Aorta (tissue), 5 donors: ENCODE data around the gene LRRC4C. TPM values are rescaled to one million over a fixed set of nuclear protein-coding genes. Genes with fewer than 3 reads are reported as not detected.

ENCODE experiments used
- ATAC-seq: fragments of 200-7000 bp; cut with Tn5 transposase; one replicate; pipeline ENCODE4 v1.9.1; 2022; ENCODE audit warnings: moderate library complexity; ENCODE audit not compliant: low FRiP score
- DNase-seq, 2 donors: peaks; one replicate each; pipeline ENCODE4 v3.0.0-alpha.2; 2020
- H3K27ac ChIP-seq, 2 donors: one replicate each; pipeline ENCODE4 v1.5.1; 2013; ENCODE audit warnings: low read length in 2 of 2, mild to moderate bottlenecking in 2 of 2, moderate library complexity in 2 of 2, control low read depth in 1 of 2, inconsistent platforms in 1 of 2, low read depth in 1 of 2
- H3K27me3 ChIP-seq, 2 donors: one replicate each; pipeline ENCODE4 v1.6.1; 2013; ENCODE audit warnings: control low read depth in 1 of 2, low read length in 1 of 2, mild to moderate bottlenecking in 1 of 2, moderate library complexity in 1 of 2; ENCODE audit not compliant: insufficient read depth in 2 of 2, control insufficient read depth in 1 of 2
- H3K36me3 ChIP-seq, 2 donors: one replicate each; pipeline ENCODE4 v1.6.1; 2013; ENCODE audit warnings: control low read depth in 1 of 2, low read length in 1 of 2, mild to moderate bottlenecking in 1 of 2; ENCODE audit not compliant: insufficient read depth in 2 of 2, control insufficient read depth in 1 of 2
- H3K4me1 ChIP-seq, 2 donors: one replicate each; pipeline ENCODE4 v1.6.1; 2013; ENCODE audit warnings: low read length in 2 of 2, control low read depth in 1 of 2, mild to moderate bottlenecking in 1 of 2, moderate library complexity in 1 of 2; ENCODE audit not compliant: insufficient read depth in 2 of 2, control insufficient read depth in 1 of 2
- H3K4me3 ChIP-seq, 2 donors: one replicate each; pipeline ENCODE4 v1.5.1; 2013; ENCODE audit warnings: low read length in 2 of 2, control low read depth in 1 of 2, mild to moderate bottlenecking in 1 of 2
- H3K9me3 ChIP-seq: one replicate; pipeline ENCODE4 v1.6.1; 2013; ENCODE audit warnings: mild to moderate bottlenecking, low read length; ENCODE audit not compliant: control insufficient read depth
- WGBS, 2 donors: extraction: QIAGEN DNeasy Blood & Tissue Kit; methylation state at CpG; one replicate each; pipeline ENCODE4 v1.1.7; 2013; 5-methylcytosine and 5-hydroxymethylcytosine counted together
- intact Hi-C, 2 donors: fragments of 100-400 bp; cut with DNase I; formaldehyde crosslinking; loops; one replicate each; pipeline versions ENCODE4 v1.14.2 to v1.15.0; 2022
- polyA plus RNA-seq, 2 donors: library from polyadenylated mRNA; stranded (reverse); fragments of 200-250 nt; gene quantifications; one replicate each; pipeline ENCODE4 v1.2.3, GENCODE V29; 2013
- total RNA-seq, 2 donors: library from RNA; stranded (reverse); fragmentation: NEBNext Ultra II Directional; extraction: Animal tissue kit (Norgen Biotek cat#: 25700); gene quantifications; one replicate each; pipeline ENCODE4 v1.2.1, GENCODE V29; 2021
- donor health status: healthy with polysubstance abuse.
- donor health status: Bipolar disorder and iron deficiency.
- donor health status: DM: no; HTN: no; CAD: no.
- donor health status: DM: no; HTN: no; CAD: no.
- donor health status: DM: yes; HTN: yes; CAD: no.

Gene LRRC4C
- total and polyA plus RNA-seq, 4 donors, result 0.63 to 1.9 (median 0.97) TPM

GRCh38 chr11:41081756-41082285 is 377.6 kb downstream of the LRRC4C start:
- H3K4me3 ChIP-seq, result no peak overlapping the region
- no peak for ATAC-seq
- H3K27me3 ChIP-seq, result no peaks in the 10 kb centered on the region
- H3K27ac ChIP-seq, result no peak overlapping the region
- no peaks in the 10 kb centered on the region for H3K36me3 ChIP-seq
- no peaks in the 10 kb centered on the region for H3K9me3 ChIP-seq
- 72 to 75% methylated on average over 8 of the region's 8 CpGs for WGBS, 2 donors
- intact Hi-C loops, result no loop called here
- DNase-seq, result no peak
- H3K4me1 ChIP-seq, result no peaks in the 10 kb centered on the region

GRCh38 chr11:41074318-41074717 is 385.1 kb downstream of the LRRC4C start:
- Histone ChIP-seq H3K36me3 (no peaks in the 10 kb centered on the region), H3K9me3 (no peaks in the 10 kb centered on the region), H3K27me3 (no peaks in the 10 kb centered on the region), H3K27ac (no peak overlapping the region), H3K4me1 (no peaks in the 10 kb centered on the region), H3K4me3 (no peak overlapping the region)
- DNase-seq (no peak), ATAC-seq (no peak)
- intact Hi-C loops, result no loop called here

GRCh38 chr11:41065432-41065831 is 394.0 kb downstream of the LRRC4C start:
- no peak overlapping the region for H3K4me3 ChIP-seq
- H3K4me1 ChIP-seq, result no peaks in the 10 kb centered on the region
- no peak for ATAC-seq
- intact Hi-C loops, result no loop called here
- no peaks in the 10 kb centered on the region for H3K27me3 ChIP-seq
- no peaks in the 10 kb centered on the region for H3K9me3 ChIP-seq
- H3K27ac ChIP-seq, result no peak overlapping the region
- no peaks in the 10 kb centered on the region for H3K36me3 ChIP-seq
- WGBS, 2 donors, result 73% methylated on average over 8 of the region's 8 CpGs
- peak in 1 of 2 donors; percentile 59 for DNase-seq

- Histone ChIP-seq H3K27ac (no peak overlapping the region), H3K4me1 (no peaks in the 10 kb centered on the region), H3K9me3 (no peaks in the 10 kb centered on the region), H3K36me3 (no peaks in the 10 kb centered on the region), H3K27me3 (no peaks in the 10 kb centered on the region), H3K4me3 (no peak overlapping the region)
- intact Hi-C loops, result no loop called here
- DNase-seq (no peak), ATAC-seq (peak; percentile 58)
- WGBS, 2 donors, result 79 to 86% methylated on average over 5 of the region's 5 CpGs
Observed at GRCh38 chr11:41058138-41058537, 401.3 kb downstream of the LRRC4C start.

- ATAC-seq (peak; percentile 47), DNase-seq (peak in 1 of 2 donors; percentile 63)
- Histone ChIP-seq H3K36me3 (no peaks in the 10 kb centered on the region), H3K9me3 (no peaks in the 10 kb centered on the region), H3K27me3 (no peaks in the 10 kb centered on the region), H3K4me1 (no peaks in the 10 kb centered on the region), H3K27ac (no peak overlapping the region), H3K4me3 (no peak overlapping the region)
- intact Hi-C loops, result no loop called here
- 82 to 84% methylated on average over 11 of the region's 11 CpGs for WGBS, 2 donors
Observed at GRCh38 chr11:41056892-41057569, 402.4 kb downstream of the LRRC4C start.

GRCh38 chr11:41053894-41054293 is 405.6 kb downstream of the LRRC4C start:
- no peaks in the 10 kb centered on the region for H3K27me3 ChIP-seq
- DNase-seq (no peak), ATAC-seq (no peak)
- no peaks in the 10 kb centered on the region for H3K4me1 ChIP-seq
- H3K9me3 ChIP-seq, result no peaks in the 10 kb centered on the region
- intact Hi-C loops, result no loop called here
- no peaks in the 10 kb centered on the region for H3K36me3 ChIP-seq
- no peak overlapping the region for H3K27ac ChIP-seq
- H3K4me3 ChIP-seq, result no peak overlapping the region

GRCh38 chr11:41051919-41052635 is 407.4 kb downstream of the LRRC4C start:
- Histone ChIP-seq H3K9me3 (no peaks in the 10 kb centered on the region), H3K4me3 (no peak overlapping the region), H3K36me3 (no peaks in the 10 kb centered on the region), H3K27me3 (no peaks in the 10 kb centered on the region), H3K27ac (no peak overlapping the region), H3K4me1 (no peaks in the 10 kb centered on the region)
- intact Hi-C loops, result no loop called here
- DNase-seq, result no peak
- ATAC-seq, result no peak
- 75 to 78% methylated on average over 3 of the region's 3 CpGs for WGBS, 2 donors

- no peak overlapping the region for H3K27ac ChIP-seq
- no peaks in the 10 kb centered on the region for H3K27me3 ChIP-seq
- no peaks in the 10 kb centered on the region for H3K4me1 ChIP-seq
- H3K36me3 ChIP-seq, result no peaks in the 10 kb centered on the region
- ATAC-seq (no peak), DNase-seq (no peak)
- intact Hi-C loops, result no loop called here
- no peak overlapping the region for H3K4me3 ChIP-seq
- no peaks in the 10 kb centered on the region for H3K9me3 ChIP-seq
Observed at GRCh38 chr11:41050791-41051190, 408.7 kb downstream of the LRRC4C start.

- no peaks in the 10 kb centered on the region for H3K27me3 ChIP-seq
- H3K9me3 ChIP-seq, result no peaks in the 10 kb centered on the region
- no peaks in the 10 kb centered on the region for H3K36me3 ChIP-seq
- intact Hi-C loops, result no loop called here
- H3K27ac ChIP-seq, result no peak overlapping the region
- no peak for DNase-seq
- no peak for ATAC-seq
- H3K4me1 ChIP-seq, result no peaks in the 10 kb centered on the region
- no peak overlapping the region for H3K4me3 ChIP-seq
Observed at GRCh38 chr11:41047229-41047628, 412.2 kb downstream of the LRRC4C start.
